Astrocyte of the cerebellum (primary cell): Measurements from ENCODE around the gene DNAJC9.

Source experiments
- DNase-seq: peaks from one replicate; pipeline ENCODE4 v3.0.0-alpha.2; 2011; ENCODE audit warnings: low read depth
- H3K4me3 ChIP-seq: 2 replicates; pipeline ENCODE4 v1.5.1; 2011; ENCODE audit warnings: mild to moderate bottlenecking, low read depth, low read length, moderate library complexity
- in situ Hi-C: cut with HindIII; loops from 2 replicates; pipeline ENCODE4 v1.10.0; 2017; ENCODE audit warnings: low sequenced_read_pairs
- TF ChIP-seq, protein P1 (sequence below): IDR thresholded peaks from 2 replicates; pipeline ENCODE4 v1.5.1; 2012; ENCODE audit warnings: low read length, low read depth, moderate library complexity, mild to moderate bottlenecking; ENCODE audit errors: missing control alignments

The DNAJC9 gene, protein sequence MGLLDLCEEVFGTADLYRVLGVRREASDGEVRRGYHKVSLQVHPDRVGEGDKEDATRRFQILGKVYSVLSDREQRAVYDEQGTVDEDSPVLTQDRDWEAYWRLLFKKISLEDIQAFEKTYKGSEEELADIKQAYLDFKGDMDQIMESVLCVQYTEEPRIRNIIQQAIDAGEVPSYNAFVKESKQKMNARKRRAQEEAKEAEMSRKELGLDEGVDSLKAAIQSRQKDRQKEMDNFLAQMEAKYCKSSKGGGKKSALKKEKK

DNA sequence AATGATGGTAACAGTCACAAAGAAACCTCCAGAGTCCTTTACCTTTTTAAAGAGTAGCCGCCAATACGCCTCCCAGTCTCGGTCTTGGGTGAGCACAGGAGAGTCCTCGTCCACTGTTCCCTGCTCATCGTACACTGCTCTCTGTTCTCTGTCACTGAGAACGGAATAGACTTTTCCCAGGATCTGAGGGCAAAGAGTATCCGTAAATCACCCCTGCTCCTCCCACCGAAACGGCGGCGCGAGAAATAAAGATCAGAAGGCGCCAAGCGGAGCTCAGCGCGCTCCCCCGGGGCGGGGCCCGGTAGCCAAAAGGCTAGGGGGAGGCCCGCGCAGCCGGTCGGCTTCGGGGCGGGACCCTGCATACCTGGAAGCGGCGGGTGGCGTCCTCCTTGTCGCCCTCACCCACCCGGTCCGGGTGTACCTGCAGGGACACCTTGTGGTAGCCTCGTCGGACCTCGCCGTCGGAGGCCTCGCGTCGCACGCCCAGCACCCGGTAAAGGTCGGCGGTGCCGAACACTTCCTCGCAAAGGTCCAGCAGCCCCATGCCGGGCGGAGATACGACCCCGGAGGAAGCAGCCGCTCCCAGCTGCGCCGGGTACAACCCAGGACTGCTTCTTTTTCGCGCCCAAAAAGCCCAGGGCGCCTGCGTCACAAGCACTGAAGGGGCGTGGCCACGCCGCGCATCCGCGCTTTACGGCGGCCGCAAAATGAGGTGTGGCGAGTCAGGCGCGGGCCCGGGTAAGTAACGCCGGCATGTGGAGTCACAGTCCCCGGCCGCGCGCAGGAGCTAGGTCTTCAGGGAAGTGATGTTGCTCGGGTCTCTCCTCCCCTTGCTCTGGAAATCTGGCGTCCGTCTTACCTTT lies at the start of gene DNAJC9:
Gene DNAJC9, minus strand, starts transcription at position 610 of the 863 bp plus-strand sequence. Its CDS starts 66 bp downstream, at position 544.
- TF ChIP-seq, protein P1, sequence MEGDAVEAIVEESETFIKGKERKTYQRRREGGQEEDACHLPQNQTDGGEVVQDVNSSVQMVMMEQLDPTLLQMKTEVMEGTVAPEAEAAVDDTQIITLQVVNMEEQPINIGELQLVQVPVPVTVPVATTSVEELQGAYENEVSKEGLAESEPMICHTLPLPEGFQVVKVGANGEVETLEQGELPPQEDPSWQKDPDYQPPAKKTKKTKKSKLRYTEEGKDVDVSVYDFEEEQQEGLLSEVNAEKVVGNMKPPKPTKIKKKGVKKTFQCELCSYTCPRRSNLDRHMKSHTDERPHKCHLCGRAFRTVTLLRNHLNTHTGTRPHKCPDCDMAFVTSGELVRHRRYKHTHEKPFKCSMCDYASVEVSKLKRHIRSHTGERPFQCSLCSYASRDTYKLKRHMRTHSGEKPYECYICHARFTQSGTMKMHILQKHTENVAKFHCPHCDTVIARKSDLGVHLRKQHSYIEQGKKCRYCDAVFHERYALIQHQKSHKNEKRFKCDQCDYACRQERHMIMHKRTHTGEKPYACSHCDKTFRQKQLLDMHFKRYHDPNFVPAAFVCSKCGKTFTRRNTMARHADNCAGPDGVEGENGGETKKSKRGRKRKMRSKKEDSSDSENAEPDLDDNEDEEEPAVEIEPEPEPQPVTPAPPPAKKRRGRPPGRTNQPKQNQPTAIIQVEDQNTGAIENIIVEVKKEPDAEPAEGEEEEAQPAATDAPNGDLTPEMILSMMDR = no peak
- DNase-seq = peak; percentile 75
- in situ Hi-C loops = no loop called here
- peak within 1 kb of the TSS; percentile 85 for H3K4me3 ChIP-seq

DNA sequence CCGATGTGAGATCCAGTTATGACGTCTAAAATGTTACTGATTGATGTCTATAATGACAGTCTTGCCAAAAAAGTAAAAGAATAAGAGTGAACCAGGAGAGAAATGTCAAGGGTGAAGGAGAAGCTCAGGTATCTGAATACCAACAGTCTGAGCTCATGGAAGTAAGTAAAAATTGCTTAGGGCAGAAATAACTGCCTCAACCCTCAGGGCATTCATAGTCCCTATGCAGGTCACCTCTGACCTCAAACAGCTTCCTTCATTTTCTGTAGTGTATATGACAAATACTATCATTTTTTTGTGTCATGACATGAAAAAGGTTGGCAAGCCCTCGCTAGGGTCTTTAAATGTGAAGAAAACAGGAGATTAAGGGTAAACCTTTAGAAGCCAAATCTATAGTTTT lies 46.4 kb upstream of the DNAJC9 start:
- no peak for DNase-seq
- in situ Hi-C loops = no loop called here
- TF ChIP-seq, protein P1 = no peak
- H3K4me3 ChIP-seq = no peak overlapping the region

DNA sequence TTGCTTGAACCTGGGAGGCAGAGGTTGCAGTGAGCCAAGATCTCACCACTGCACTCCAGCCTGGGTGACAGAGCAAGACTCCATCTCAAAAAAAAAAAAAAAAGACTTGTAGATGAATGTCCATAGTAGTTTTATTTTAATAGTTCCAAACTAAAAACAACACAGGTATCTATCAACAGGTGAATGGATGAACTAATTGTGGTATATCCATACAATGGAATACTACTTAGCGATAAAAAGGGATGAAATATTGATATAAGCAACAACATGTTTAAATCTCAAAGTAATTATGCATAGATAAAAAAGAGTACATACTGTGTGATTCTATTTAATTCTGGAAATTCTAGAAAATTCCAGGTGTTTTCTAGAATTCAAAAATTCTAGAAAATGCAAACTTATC lies 42.9 kb upstream of the DNAJC9 start:
- DNase-seq = no peak

DNA sequence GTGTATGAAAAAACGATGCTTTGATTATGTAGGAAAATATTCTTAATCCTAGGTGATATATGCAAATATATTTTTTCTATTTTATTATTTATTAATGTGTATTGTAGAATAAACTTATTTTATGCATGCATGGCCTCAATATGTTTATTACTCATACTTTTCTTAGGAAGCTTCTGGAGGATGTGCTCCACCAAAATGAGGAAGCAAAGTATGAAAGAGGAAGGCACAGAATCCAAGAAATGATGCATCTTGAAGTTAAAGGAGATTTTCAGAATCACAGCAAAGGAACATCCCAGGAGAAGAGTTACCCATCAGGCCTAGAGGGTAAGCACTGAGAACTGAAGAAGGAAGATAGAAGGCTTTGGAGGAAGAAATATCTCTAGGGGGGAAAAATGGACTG lies 40.4 kb upstream of the DNAJC9 start:
- in situ Hi-C loops = no loop called here
- no peak overlapping the region for H3K4me3 ChIP-seq
- DNase-seq = no peak
- TF ChIP-seq, protein P1 = no peak

More for the DNA sequence above, 42.9 kb upstream of the DNAJC9 start:
- H3K4me3 ChIP-seq = no peak overlapping the region
- in situ Hi-C loops = no loop called here
- TF ChIP-seq, protein P1 = no peak

DNA sequence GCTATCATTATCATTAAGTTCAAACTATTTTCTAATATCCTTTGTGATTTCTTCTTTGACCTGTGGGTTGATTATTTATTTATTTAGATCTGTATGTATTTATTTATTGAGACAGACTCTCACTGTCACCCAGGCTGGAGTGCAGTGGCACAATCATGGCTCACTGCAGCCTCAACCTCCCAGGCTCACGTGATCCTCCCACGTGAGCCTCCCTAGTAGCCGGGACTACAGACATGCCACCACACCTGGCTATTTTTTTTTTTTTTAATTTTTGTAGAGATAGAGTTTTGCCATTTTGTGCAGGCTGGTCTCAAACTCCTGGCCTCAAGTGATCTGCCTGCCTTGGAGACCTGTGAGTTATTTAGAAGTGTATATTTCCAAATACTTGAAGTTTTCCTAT lies 34.0 kb upstream of the DNAJC9 start:
- TF ChIP-seq, protein P1 = no peak
- in situ Hi-C loops = no loop called here
- H3K4me3 ChIP-seq = no peak overlapping the region
- DNase-seq = no peak

DNA sequence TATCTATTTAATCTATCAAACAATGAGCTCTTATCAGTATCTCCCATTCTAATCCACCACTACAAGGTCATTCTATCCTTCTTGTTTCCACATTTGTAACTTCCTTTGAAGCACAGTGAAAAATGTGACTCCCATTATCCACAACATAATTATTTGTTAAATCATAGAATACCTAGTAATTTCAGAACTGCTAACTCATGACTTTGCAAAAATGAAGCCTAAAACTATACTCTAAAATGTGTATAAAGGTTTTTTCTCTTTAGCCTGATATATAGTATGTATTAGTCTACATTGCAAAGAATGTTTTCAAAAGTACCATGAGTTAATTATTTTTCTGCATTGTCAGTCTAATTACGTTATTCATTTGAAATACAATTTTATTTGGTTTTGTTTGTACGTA lies 17.4 kb upstream of the DNAJC9 start:
- TF ChIP-seq, protein P1 = no peak
- no peak overlapping the region for H3K4me3 ChIP-seq
- in situ Hi-C loops = no loop called here
- no peak for DNase-seq
